ENCODE measurements around the gene MYO5C.

MYO5C gene

DNA sequence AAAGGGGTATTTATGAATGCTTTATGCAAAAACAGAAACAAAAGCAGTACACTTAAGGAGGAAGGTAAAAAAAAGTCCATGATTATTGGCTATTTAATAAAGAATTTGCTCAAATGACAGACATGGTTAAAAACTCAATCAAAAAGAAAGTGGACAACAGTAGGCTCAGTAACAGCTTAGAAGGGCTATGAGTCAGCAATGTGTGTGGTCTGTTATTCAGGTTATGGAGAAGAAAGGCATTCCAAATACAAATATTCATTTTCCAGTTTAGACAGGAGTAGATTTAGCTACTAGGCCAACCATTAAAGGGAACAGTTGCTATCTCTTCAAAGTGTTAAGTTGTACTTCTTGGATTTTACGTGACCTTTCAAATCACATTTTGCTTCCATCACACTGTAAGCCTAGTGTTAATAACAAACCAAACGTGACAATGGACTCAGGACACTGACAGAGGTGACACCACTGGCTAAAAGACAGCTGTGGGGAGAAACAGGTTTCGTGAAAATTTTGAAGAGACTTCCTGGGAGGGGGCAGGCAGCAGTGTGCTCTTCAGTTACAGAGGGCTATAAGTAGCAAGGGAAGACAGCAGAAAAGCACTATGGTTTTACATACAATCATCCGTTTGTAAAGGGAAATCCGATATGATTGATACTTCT, 41.7 kb upstream of the MYO5C start:
- in situ Hi-C loops (cut with HindIII; ENCODE audit: low sequenced_read_pairs): no loop called here
- DNase-seq (ENCODE audit: low read depth): peak; percentile 50
- TF ChIP-seq, protein P1, sequence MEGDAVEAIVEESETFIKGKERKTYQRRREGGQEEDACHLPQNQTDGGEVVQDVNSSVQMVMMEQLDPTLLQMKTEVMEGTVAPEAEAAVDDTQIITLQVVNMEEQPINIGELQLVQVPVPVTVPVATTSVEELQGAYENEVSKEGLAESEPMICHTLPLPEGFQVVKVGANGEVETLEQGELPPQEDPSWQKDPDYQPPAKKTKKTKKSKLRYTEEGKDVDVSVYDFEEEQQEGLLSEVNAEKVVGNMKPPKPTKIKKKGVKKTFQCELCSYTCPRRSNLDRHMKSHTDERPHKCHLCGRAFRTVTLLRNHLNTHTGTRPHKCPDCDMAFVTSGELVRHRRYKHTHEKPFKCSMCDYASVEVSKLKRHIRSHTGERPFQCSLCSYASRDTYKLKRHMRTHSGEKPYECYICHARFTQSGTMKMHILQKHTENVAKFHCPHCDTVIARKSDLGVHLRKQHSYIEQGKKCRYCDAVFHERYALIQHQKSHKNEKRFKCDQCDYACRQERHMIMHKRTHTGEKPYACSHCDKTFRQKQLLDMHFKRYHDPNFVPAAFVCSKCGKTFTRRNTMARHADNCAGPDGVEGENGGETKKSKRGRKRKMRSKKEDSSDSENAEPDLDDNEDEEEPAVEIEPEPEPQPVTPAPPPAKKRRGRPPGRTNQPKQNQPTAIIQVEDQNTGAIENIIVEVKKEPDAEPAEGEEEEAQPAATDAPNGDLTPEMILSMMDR (IDR thresholded peaks at IDR 0.05; ENCODE audit: low read depth, low read length, missing control alignments): no peak
- no peak overlapping the region for H3K4me3 ChIP-seq (ENCODE audit: low read depth, low read length)

DNA sequence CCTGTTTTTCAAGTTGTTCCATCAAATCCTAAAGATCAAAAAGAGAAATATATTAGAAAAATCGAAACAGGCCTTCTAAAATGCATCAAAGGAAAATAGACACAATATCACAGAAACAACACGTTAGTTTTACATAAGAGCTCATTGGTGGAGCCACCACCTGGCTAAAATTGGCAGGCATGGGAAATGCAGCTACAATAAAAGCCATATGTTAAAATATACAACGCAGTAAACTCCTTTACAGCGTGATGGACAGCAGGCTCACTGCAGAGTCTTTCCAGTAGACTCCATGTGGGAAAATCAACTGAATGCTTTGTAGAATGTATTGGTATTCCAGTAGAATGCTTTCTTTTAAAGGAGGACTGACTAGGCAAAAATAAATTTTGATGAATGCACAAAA, 40.9 kb upstream of the MYO5C start:
- TF ChIP-seq, protein P1 (IDR thresholded peaks at IDR 0.05; ENCODE audit: low read depth, low read length, missing control alignments): no peak
- H3K4me3 ChIP-seq (ENCODE audit: low read depth, low read length): no peak overlapping the region
- in situ Hi-C loops (cut with HindIII; ENCODE audit: low sequenced_read_pairs): no loop called here
- DNase-seq (ENCODE audit: low read depth): no peak

DNA sequence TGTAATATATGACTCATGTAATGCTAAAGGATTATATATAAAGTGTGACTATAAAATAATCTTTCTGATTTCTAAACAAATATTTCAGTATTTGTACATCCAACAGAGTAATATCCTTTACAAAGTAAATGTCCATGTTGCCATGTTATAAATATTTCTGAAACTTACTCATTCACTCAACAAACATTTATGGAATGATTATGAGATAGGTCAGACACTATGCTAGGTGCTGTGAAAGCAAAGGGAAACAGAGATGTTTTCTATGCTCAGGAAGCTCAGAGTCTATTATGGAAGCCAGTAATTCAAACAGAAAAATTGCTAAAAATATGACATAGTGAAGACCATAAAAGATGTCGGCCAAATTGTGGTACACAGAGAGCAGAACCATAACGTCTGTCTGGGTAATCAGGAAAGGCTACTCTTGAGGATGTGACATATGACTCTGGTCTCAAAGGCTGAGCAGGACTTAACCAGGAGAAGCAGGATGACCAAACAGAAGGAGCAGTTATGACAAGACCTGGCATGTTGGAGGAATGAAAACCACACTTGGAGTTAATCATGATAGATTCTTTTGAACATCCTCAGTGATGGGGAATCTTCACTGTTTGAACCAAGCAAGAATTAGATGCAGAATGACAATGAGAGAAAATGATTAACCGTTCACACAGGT, 39.0 kb upstream of the MYO5C start:
- in situ Hi-C loops (cut with HindIII; ENCODE audit: low sequenced_read_pairs): no loop called here
- no peak for DNase-seq (ENCODE audit: low read depth)
- no peak overlapping the region for H3K4me3 ChIP-seq (ENCODE audit: low read depth, low read length)
- TF ChIP-seq, protein P1 (IDR thresholded peaks at IDR 0.05; ENCODE audit: low read depth, low read length, missing control alignments): no peak

DNA sequence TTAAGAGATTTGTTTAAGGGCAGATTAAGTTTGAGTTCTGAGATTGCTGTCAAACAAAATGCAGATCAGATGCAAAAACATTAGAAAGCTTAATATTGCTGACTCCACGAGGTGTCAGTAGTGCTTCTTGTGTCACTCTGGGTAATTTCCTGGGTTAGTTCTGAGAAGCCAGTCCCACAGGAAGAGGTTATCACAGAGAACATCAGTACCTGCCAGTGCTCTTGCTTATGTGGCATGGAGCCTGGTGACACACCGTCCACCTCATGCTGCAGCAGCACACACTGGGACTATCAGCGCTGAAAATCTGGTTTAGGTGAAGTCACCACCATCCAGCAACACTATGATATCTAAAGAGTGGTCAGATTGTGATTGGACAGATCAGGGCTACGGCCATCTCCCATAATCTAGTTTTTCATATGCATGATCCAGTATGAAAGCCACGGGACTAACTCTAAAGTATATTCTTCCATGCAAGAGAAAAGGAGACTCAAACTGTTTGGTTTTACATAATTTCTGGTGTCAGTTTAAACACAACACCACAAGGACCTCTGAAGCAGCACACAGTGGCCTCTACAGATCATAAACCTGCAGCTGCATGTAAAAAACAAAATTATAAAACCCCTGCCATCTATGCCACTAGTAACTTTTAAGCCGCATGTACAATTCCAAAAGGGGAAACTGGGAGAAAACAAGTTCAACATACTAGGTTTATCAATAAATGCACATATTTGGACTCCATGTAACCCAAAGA, 36.1 kb upstream of the MYO5C start:
- TF ChIP-seq, protein P1 (IDR thresholded peaks at IDR 0.05; ENCODE audit: low read depth, low read length, missing control alignments): peak; percentile 50
- H3K4me3 ChIP-seq (ENCODE audit: low read depth, low read length): no peak overlapping the region
- in situ Hi-C loops (cut with HindIII; ENCODE audit: low sequenced_read_pairs): no loop called here
- DNase-seq (ENCODE audit: low read depth): peak; percentile 56

DNA sequence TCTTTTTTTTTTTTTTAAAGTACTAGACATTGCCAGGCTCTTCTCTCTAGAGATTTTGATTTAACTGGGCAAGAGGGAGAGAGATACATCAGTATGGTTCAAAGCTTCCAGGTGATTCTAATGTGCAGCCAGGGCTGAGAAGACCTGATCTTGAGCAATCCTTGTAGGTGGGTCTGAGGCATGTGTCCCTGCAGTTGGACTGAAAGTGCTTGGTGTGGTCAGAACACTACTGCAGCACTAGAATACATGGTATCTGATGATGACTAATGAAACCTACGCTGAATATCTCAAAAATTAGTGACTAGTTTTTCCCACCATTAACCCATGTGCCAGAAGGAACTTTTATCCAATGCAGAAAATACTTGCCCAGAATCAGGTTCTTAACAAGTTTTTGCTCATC, 34.4 kb upstream of the MYO5C start:
- H3K4me3 ChIP-seq (ENCODE audit: low read depth, low read length): no peak overlapping the region
- in situ Hi-C loops (cut with HindIII; ENCODE audit: low sequenced_read_pairs): no loop called here
- TF ChIP-seq, protein P1 (IDR thresholded peaks at IDR 0.05; ENCODE audit: low read depth, low read length, missing control alignments): no peak
- DNase-seq (ENCODE audit: low read depth): no peak

DNA sequence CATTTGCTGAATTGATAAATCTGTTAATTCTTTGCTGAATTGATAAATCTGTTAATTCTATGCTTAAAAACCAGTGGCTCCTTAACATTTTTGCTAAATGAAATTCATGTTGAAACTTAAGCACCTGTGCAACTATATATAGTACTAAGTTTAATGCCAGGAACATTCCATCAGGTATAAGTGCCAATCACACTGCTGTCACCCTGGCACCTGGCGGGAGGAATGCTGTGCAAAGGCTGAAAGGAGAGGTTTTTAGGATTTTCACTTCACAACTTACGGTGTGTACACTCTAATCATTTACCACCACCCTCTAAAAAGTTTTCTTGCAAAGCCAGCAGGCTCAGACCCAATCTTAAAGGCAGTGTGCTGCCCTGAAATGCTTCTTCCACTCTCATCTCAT, 33.5 kb upstream of the MYO5C start:
- in situ Hi-C loops (cut with HindIII; ENCODE audit: low sequenced_read_pairs): no loop called here
- DNase-seq (ENCODE audit: low read depth): no peak
- no peak overlapping the region for H3K4me3 ChIP-seq (ENCODE audit: low read depth, low read length)
- TF ChIP-seq, protein P1 (IDR thresholded peaks at IDR 0.05; ENCODE audit: low read depth, low read length, missing control alignments): no peak

All from astrocyte of the cerebellum (primary cell).